GM12875 (cell line): ENCODE results near the gene SUSD6.
A peak's percentile ranks its signal among the peaks of the same experiment; 100 is the strongest.

Experiments used
- H3K4me3 ChIP-seq: one replicate; pipeline ENCODE4 v1.5.1; 2011; ENCODE audit warnings: low read depth, low read length, control low read depth
- TF ChIP-seq, protein P1 (sequence below): IDR thresholded peaks from 2 replicates; pipeline ENCODE4 v1.5.1; 2011; ENCODE audit warnings: low read depth, mild to moderate bottlenecking, control low read depth, inconsistent platforms, low read length, moderate library complexity, borderline replicate concordance; ENCODE audit not compliant: insufficient read depth

SUSD6 gene

DNA sequence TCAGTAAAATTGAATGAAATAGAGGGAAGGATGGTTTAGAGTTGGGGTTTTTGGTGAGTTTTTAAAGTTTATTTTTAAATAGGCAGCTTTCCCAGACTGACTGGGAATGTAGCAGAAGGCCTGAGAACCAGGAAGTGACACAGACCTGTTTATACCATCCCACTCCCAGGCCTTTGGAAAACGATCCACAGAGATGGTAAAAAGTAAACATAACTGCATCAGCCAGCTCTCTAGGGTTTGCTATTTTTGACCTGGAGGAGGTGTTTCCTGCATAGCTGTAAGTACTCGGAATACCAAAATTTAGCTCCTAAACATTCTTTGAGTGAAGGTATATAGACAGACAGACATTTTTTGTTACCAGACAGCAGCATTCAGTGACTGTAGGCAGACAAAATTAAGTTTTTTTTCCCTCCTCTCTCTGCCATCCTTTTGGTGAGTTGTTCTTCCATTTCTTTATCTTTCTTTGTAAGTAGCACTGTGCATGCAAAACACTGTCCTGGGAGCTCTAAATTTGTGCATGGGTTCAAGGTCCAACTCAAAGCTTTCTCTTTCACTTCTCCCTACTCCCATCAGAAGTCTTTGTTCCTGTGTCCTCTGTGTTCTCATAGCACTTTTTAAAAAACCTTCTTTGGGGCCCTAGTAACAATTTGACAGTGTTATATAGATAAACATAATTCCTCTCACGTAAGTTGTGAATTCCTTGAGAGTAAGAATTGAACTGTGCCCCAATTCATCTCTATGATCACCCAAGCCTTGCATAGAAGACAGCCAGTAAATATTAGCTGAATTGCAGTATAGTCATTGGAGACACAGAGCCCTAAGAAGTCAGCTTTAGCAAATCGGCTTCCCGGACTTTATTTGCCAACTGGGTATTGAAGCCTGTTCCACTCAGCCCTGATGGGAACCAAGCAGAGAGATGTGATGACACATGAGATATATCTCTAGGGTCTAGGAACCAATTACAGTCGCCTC lies 37.4 kb downstream of the SUSD6 start:
- TF ChIP-seq, protein P1, sequence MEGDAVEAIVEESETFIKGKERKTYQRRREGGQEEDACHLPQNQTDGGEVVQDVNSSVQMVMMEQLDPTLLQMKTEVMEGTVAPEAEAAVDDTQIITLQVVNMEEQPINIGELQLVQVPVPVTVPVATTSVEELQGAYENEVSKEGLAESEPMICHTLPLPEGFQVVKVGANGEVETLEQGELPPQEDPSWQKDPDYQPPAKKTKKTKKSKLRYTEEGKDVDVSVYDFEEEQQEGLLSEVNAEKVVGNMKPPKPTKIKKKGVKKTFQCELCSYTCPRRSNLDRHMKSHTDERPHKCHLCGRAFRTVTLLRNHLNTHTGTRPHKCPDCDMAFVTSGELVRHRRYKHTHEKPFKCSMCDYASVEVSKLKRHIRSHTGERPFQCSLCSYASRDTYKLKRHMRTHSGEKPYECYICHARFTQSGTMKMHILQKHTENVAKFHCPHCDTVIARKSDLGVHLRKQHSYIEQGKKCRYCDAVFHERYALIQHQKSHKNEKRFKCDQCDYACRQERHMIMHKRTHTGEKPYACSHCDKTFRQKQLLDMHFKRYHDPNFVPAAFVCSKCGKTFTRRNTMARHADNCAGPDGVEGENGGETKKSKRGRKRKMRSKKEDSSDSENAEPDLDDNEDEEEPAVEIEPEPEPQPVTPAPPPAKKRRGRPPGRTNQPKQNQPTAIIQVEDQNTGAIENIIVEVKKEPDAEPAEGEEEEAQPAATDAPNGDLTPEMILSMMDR: no peak
- H3K4me3 ChIP-seq: no peak overlapping the region

DNA sequence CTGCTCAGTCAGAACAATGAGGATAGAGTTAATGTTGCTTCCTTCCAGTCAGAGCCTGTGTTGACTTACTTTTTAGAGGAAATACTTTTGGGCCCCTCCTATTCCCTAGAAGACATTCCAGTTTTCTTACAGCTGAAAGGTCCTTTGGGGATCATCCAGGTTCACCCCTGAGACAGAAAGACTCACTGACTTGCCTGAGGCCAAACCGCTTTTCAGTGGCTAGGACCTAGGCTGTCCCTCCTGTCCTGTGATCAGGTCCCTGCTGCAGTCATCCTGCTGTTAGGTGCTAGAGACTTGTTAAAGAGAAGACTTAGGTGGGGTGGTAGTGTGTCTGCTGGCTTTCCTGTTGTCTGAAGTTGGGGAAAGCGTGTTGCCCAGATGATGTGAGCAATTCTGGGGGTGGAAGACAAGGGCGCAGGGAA lies 39.6 kb downstream of the SUSD6 start:
- no peak overlapping the region for H3K4me3 ChIP-seq
- TF ChIP-seq, protein P1: no peak

DNA sequence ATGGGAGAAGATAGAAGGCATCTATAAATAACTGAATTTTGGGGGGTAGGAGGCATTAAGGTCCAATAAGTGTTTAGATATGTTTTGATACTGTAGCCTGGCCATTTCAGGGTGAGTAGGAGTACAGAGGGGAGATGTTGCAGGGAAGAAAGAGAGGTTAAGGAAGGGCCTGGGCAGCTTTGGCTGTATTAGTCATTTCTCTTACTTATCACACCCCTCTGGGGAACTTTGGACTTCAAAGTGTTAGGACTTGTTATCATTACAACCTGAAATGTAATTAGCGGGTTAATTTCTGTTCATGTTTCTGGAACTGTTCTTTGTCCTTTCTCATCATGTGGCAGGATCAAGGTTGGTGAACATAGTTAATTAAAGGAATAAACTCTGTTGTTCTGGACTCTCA lies 40.3 kb downstream of the SUSD6 start:
- no peak overlapping the region for H3K4me3 ChIP-seq
- TF ChIP-seq, protein P1: no peak

DNA sequence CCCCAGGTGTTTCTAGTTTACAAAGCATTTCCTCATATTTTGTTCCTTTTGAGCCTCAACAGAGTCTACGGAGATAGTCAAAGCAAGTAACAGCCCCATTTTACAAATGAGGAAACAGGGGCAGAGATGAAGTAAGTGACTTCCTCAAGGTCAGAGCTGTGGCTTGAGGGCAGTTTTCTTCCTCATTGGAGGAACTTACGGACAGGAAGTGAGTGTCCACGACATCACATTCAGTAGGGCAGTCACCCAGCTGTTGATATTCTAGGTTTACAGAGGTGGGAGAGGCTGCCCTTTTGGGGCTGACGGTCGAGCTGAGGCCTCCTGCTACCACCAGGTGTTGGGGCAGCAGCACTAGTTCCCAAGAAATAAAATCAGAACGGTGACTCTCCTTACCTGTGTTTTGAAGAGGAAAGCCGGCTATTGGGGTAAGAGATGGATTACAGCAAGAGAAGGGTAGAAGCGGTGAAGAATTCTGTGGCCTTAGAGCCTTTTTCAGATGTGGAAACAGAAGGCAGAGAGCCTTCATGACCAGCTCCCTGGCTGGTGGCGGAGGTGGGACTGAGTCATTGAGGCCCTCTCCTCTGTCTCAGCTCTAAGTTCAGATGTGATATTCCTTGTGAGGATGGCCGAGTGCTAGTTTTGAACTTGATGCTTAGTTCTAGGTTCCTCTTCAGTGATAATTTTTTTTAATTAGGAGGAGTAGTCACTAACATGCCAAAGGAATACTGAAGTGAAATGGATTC lies 41.7 kb downstream of the SUSD6 start:
- H3K4me3 ChIP-seq: no peak overlapping the region
- TF ChIP-seq, protein P1: 0 out of 2 replicates have a peak, but pooled peaks have one; percentile 11

DNA sequence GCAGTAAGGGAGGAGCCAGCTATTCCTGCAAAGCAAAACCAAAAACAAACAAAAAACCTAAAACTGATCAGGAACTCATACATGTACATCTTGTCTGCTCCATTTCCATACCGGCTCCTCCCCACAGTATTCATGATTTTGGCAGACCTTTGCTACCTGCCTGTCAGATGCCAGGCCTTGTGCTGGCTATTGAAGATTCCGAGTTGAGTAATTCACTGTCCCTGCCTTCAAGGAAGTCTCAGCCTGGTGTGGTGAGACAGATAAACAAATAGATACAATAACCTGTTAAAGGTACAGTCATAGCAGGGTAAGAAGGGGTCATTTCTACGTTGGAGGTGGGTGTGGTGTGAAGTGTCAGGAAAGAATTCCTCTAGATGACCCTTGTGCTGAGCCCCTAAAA lies 42.7 kb downstream of the SUSD6 start:
- no peak overlapping the region for H3K4me3 ChIP-seq
- TF ChIP-seq, protein P1: no peak

DNA sequence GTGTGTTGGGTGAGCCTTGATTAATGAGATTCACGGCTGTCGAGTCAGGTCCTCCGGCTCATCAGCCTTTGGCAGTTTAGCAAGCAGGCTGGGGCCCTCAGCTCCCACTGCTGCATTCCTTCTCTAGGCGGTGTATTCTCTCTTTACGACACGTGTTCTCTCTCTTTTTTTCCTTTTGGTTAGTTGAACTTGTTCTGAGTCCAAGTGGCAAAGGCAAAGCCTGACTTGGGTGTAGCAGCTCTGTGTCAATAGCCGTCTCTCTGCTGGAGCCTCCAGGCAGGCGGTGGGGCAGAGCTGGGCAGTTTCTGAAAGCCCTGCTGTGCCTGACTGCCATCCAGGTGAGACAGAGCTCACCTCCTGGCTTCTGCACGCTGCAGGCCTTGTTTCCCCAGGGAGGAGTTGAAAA lies 46.6 kb downstream of the SUSD6 start:
- TF ChIP-seq, protein P1: no peak
- H3K4me3 ChIP-seq: no peak overlapping the region
